Measurements from ENCODE around the gene HORMAD1. TPM values are rescaled to one million over a fixed set of nuclear protein-coding genes. Genes with fewer than 3 reads are reported as not detected.

The HORMAD1 gene
- total RNA-seq, 1 experiment from 2014 or later, result not detected

- POLR2A ChIA-PET, result no interaction called here
- no peaks in the 10 kb centered on the region for H3K9me3 ChIP-seq
- no peaks in the 10 kb centered on the region for H3K27me3 Mint-ChIP-seq (ENCODE audit: insufficient read depth, unreplicated experiment)
- H3K4me3 Mint-ChIP-seq (ENCODE audit: unreplicated experiment), result no peak overlapping the region
- H3K4me1 ChIP-seq, result 0 out of 2 replicates have a peak, but pooled peaks cover 4% of the 10 kb centered on the region
- TF ChIP-seq, protein P1, sequence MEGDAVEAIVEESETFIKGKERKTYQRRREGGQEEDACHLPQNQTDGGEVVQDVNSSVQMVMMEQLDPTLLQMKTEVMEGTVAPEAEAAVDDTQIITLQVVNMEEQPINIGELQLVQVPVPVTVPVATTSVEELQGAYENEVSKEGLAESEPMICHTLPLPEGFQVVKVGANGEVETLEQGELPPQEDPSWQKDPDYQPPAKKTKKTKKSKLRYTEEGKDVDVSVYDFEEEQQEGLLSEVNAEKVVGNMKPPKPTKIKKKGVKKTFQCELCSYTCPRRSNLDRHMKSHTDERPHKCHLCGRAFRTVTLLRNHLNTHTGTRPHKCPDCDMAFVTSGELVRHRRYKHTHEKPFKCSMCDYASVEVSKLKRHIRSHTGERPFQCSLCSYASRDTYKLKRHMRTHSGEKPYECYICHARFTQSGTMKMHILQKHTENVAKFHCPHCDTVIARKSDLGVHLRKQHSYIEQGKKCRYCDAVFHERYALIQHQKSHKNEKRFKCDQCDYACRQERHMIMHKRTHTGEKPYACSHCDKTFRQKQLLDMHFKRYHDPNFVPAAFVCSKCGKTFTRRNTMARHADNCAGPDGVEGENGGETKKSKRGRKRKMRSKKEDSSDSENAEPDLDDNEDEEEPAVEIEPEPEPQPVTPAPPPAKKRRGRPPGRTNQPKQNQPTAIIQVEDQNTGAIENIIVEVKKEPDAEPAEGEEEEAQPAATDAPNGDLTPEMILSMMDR (IDR thresholded peaks at IDR 0.05; ENCODE audit: insufficient read depth in 1 of 2, low read depth in 1 of 2, low read length in 1 of 2, severe bottlenecking in 1 of 2, unreplicated experiment in 1 of 2), result no peak
- H3K27ac Mint-ChIP-seq (ENCODE audit: unreplicated experiment), result no peak overlapping the region
- no peak for DNase-seq
- no peaks in the 10 kb centered on the region for H3K9me3 Mint-ChIP-seq (ENCODE audit: unreplicated experiment)
- no peaks in the 10 kb centered on the region for H3K36me3 Mint-ChIP-seq (ENCODE audit: insufficient read depth, unreplicated experiment)
- H3K36me3 ChIP-seq (ENCODE audit: control insufficient read depth, insufficient read depth, low read length), result peaks cover 1% of the 10 kb centered on the region
- CTCF ChIA-PET, result no interaction called here
- H3K27me3 ChIP-seq (replicated peaks; ENCODE audit: control insufficient read depth, insufficient read depth, low read length), result no peaks in the 10 kb centered on the region
- no peak overlapping the region for H3K4me3 ChIP-seq (ENCODE audit: low read depth, low read length)
- intact Hi-C loops (cut with micrococcal nuclease; ENCODE audit: unreplicated experiment), result no loop called here
- BruUV-seq (replicated peaks), result no TSS peak
- no peaks in the 10 kb centered on the region for H3K4me1 Mint-ChIP-seq (ENCODE audit: low read depth, unreplicated experiment)
Measured at GRCh38 chr1:150649441-150650075, 71.1 kb downstream of the HORMAD1 start.

Other genes with a start within 250 kb of the HORMAD1 start
- 26.8 and 30.6 TPM in 2 replicates for gene TARS2, start 233.5 kb downstream of the HORMAD1 start, total RNA-seq (2022)
- 0.95 and 2.4 TPM in 2 replicates for gene ECM1, start 212.8 kb downstream of the HORMAD1 start, total RNA-seq (2022)
- gene FALEC, start 205.1 kb downstream of the HORMAD1 start, total RNA-seq (2022), result 0.59 and 0.63 TPM in 2 replicates
- 16.1 and 17.6 TPM in 2 replicates for gene ADAMTSL4, start 171.5 kb downstream of the HORMAD1 start, total RNA-seq (2022)
- 130 and 134 TPM in 2 replicates for gene MCL1, start 141.3 kb downstream of the HORMAD1 start, total RNA-seq (2022)
- gene ENSA, start 91.3 kb downstream of the HORMAD1 start, total RNA-seq (2022), result 178 TPM in 2 replicates
- gene GOLPH3L, start 23.7 kb downstream of the HORMAD1 start, total RNA-seq (2022), result 13.3 and 14.7 TPM in 2 replicates
- gene CTSS, start 44.9 kb upstream of the HORMAD1 start, total RNA-seq (2022), result 0.84 and 1.3 TPM in 2 replicates
- gene CTSK, start 87.4 kb upstream of the HORMAD1 start, total RNA-seq (2022), result 2.7 and 3.2 TPM in 2 replicates
- 33.8 and 36.1 TPM in 2 replicates for gene ARNT, start 155.7 kb upstream of the HORMAD1 start, total RNA-seq (2022)
- not detected in 2 replicates for gene CTXND2, start 166.2 kb upstream of the HORMAD1 start, total RNA-seq (2022)
- 45.0 and 46.7 TPM in 2 replicates for gene SETDB1, start 205.5 kb upstream of the HORMAD1 start, total RNA-seq (2022)